IPS-11a (cell line): Measurements from ENCODE around the gene TMEM170A.
"Not testable (repeated sequence)": the region's sequence is repeated elsewhere in the genome, so short reads cannot be mapped to it uniquely, and the experiment has no call there.

Experiments
- H3K4me3 ChIP-seq: one replicate; pipeline ENCODE4 v1.5.1; 2013; ENCODE audit warnings: low read depth, low read length, control low read depth

The TMEM170A gene

GRCh38 chr16:75456971-75457370 is 7.5 kb downstream of the TMEM170A start:
- H3K4me3 ChIP-seq: no peak overlapping the region

- H3K4me3 ChIP-seq: not testable (repeated sequence)
These were observed 8.0 kb downstream of the TMEM170A start for GRCh38 chr16:75456486-75456885.

DNA sequence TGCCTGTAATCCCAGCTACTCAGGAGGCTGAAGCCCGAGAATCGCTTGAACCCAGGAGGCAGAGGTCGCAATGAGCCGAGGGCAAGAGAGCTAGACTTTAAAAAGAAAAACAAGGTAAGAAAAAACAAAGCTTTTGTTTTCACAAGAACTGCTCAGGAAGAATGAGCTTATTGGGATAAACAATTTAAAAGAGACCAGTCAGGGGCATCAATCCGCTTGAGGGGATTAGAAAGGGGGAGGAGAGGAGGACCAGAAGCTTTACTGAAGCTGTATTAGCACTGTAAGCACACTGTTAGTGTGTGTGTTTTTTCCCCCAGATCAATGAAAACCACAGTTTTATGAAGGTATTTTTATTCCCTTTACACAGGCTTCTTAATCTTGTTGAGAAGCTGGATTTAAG is 8.8 kb downstream of the TMEM170A start:
- no peak overlapping the region for H3K4me3 ChIP-seq

DNA sequence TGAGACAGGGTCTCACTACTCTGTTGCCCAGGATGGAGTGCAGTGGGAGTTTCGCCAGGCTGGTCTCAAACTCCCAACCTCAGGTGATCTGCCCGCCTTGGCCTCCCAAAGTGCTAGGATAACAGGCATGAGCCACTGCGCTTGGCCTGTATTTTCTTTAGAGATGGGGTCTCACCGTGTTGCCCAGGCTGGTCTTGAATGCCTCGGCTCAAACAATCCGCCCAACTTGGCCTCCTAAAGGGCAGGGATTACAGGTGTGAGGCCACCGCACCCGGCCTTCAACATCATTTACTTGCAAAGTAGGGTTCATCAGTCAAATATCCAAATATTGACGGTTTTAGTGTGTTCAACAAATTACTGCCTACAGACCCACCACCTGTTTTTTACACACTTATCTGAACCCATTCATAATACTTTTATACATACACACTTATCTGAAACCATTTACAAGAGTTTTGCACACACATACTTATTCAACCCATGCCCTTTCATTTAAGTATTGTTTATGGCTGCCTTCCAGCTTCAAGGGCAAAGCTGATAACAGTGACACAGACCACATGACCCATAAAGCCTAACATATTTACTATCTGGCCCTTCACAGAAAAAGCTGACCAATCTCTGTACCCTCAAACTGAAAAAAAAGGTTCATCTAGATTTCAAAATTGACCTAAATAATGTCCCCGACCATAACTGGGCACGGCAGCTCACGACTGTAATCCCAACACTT is 11.9 kb downstream of the TMEM170A start:
- no peak overlapping the region for H3K4me3 ChIP-seq

DNA sequence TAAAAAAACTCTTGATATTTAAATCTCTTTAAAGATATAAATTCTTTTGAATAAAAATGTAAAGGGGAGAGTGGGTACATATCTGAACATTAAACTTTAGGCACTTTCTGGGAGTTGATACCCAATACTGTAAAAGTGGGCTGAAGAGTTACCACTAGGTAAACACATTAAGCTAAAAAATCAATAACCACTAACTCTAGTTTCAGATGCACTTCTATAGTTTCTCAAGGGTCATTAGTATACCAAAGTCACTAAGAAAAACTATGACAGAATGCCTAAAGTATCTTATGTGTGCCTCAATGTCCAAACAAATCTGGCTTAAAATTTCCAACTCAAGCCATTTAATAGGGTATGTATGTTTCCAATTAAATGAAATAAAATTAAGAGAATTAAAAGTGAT is 18.1 kb downstream of the TMEM170A start:
- H3K4me3 ChIP-seq: no peak overlapping the region

DNA sequence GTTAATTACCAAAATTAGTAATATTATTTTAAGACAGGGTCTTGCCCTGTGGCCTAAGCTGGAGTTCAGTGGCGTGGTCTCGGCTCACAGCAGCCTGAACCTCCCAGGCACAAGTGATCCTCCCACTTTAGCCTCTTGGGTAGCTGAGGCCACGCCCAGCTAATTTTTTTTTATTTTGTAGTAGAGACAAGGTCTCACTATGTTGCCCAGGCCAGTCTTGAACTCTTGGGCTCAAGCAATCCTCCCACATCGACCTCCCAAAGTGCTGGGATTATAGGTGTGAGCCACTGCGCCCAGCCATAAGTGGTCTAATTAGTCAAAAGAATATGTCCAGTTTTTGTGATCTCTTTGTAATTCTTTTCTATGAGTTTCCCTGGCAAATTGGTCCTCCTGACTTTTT is 19.2 kb downstream of the TMEM170A start:
- no peak overlapping the region for H3K4me3 ChIP-seq

DNA sequence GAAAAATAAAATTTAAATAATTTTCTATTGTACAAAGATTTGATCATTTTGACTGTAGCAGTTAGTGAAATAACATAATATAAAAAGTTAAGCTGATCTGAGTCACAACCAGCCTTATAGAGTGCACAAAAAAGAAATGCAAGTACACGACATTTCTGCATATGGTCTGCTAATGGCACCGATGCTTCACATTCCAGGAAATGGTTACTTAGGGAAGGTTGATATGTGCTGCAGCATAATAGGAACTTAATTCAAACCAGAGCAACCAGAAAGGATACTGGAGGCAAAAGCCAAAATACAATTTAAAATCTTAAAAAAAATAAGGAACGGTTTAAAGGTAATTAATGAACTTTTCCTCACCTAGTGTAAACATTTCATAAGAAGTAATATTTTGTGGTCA is 21.2 kb downstream of the TMEM170A start:
- no peak overlapping the region for H3K4me3 ChIP-seq

DNA sequence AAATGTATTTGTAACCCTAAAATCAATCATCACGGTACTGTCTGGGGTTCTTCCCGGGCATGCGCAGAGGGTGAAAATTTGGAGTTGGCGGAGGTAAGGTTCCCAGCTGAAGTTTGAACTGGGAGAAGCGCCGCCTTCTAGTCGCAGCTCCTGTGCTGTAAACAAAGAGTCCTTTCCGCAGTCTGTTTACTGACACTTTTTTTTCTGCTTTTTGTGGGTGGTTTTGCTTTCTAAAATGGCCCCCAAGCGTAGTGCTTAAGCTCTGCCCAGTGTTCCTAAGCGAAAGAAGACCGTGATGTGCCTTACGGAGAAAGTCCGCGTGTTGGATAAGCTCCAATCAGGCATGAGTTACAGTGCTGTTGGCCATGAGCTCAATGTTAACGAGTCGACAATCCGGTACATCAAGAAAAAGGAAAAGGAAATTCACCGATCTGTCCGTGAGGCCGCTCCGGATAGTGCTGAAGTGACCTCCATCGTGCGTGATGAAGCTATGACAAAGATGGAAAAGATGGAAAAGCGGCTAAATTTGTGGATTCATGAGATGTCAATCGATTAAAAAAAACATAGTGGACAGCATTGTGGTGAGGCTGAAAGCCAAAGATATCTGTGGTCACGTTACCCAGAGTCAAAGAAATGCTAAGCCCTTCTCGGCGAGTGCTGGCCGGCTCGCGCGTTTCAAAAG is 30.6 kb downstream of the TMEM170A start:
- peak overlapping the region; percentile 98 for H3K4me3 ChIP-seq

DNA sequence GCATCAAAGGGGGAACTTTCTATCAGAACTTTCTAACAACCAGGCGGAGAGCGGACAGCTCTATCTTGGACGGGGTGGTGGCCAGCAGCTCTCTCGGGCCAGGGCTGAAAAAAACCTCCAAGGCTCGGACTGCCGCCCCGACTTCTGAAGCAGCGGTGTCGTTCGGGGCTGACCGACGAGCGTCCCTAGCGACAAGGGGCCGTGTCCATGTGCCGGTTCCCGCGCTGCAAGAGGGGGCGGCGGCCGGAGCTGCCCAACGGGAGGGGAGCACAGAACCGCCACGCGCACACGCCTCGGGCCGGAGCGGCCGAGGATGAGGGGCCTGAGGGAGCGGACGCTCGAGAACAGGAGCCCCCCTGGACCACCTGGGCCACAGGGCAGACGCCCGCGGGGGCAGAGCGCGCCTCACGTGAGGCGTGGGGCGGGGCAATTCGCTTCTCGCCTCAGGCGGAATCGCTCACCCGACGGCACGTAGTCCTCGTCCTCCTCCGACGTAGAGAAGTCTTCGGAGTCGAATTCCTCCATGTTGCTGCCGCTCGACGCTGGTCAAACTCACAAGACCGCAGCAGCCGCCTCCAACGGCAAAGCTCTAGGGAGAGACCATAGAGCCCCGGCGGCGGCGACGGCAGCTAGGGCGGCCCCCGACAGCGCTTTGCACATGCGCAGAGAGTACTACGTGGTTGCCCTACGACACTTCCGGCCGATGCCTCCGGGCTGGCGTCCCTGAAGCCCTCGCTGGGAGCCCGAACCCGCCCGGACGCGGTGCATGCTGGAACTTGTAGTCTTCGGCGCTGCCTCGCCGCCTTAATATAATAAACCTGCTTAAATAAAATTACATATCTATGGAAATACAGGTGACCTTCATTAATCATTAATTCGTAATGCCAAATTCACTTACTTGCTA is 31.4 kb downstream of the TMEM170A start, which contains the start of gene CFDP1:
Gene CFDP1 (minus strand): TSS at position 676 of the 904 bp plus-strand sequence. CDS start 151 bp downstream, at position 525.
- peak within 1 kb of the TSS; percentile 98 for H3K4me3 ChIP-seq

DNA sequence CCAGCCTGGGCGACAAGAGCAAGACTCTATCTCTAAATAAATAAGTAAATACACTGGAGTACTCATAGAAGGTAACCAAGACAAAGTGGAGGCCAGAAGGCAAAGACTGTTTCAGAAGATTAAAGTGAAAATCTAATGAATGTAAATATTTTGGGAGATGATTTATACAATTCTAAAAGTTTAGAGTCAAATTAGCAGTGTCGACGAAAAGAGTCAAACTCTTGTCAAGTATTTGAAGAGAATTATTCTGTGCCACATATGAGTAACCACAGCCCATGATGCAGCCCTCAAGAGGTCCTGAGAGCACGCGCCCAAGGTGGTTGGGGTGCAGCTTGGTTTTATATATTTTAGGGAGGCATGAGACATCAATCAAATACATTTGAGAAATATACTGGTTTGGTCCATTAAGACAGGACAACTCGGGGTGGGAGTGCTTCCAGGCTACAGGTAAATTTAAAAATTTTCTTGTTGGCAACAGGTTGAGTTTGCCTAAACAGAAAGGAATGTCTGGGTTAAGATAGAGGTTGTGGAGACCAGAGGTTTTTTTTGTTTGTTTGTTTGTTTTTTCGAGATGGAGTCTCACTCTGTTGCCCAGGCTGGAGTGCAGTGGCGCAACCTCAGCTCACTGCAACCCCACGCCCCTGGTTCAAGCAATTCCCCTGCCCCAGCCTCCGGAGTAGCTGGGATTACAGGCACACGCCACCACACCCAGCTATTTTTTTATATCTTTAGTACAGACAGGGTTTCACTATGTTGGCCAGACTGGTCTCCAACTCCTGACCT is 34.7 kb downstream of the TMEM170A start:
- H3K4me3 ChIP-seq: no peak overlapping the region

DNA sequence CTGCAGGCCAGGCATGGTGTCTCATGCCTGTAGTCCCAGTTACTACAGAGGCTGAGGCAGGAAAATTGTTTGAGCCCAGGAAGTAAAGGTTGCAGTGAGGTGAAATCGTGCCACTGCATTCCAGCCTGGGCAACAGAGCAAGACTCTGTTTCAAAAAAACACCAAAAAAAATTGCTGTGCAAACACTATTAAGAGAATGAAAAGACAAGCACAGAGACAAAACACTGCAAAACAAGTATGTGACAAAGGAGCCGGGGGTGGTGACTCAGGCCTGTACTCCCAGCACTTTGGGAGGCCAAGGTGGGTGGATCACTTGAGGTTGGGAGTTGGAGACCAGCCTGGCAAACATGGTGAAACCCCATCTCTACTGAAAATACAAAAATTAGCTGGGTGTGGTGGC is 38.0 kb downstream of the TMEM170A start:
- H3K4me3 ChIP-seq: not testable (repeated sequence)

DNA sequence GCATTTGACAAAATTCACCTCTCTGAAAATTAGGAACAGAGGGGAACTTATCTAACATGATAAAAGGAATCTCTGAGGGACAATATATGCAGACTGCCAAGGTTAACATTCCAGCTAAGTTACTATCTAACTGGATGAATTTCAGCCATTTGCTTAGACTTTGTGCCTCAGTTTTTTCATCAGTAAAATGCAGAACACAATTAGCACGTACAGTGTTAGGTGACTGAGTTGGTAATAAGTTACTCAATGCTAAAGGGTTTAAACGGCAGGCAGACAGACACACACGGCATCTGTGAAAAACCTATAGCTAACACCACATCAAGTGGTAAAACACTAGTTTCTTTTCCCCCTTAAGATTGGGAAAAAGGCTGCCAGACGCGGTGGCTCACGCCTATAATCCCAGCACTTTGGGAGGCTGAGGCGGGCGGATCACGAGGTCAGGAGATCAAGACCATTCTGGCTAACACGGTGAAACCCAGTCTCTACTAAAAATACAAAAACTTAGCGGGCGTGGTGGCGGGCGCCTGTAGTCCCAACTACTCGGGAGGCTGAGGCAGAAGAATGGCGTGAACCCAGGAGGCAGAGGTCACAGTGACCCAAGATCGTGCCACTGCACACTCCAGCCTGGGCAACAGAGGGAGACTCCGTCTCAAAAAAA is 40.3 kb downstream of the TMEM170A start:
- H3K4me3 ChIP-seq: not testable (repeated sequence)

GRCh38 chr16:75423723-75424104 is 40.8 kb downstream of the TMEM170A start:
- no peak overlapping the region for H3K4me3 ChIP-seq

DNA sequence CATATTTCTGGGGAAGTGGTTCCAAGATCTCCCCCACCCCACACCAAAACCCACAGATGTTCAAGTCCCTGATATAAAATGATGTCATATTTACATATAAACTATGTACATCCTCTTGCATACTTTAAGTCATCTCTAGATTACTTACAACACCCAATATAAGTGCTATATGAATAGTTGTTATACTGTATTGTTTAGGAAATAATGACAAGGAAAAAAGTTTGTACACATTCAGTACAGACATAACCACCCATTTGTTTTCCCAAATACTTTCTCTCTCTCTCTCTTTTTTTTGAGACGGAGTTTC is 42.7 kb downstream of the TMEM170A start:
- H3K4me3 ChIP-seq: no peak overlapping the region

- H3K4me3 ChIP-seq: no peak overlapping the region
These were observed 43.3 kb downstream of the TMEM170A start for GRCh38 chr16:75420987-75421819.

DNA sequence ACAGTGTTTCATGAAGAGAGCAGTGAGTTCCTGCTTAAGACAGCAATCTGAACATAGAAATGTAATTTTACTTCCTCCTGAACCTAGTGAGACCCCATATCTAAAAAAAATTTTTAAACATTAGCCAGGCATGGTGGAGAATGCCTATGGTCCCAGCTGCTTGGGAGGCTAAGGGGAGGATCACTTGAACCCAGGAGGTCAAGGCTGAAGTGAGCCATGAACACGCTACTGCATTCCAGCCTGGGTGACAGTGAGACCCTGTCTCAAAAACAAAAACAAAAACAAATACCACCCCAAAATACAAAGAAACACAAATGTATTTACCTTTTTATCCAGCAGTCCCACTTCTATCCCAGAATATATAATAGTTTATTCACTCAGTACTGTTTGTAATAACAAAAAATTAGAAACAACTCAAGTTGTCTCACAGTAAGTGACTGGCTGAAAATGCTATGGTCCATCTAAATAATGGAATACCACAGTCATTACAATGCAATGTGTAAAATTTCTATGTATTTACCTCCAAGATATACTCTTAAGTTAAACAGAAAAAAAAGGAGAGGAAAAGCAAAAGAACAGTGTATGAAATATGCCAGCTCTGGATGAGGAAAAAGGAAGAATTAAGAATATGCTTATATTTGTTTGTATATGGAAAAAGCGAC is 47.5 kb downstream of the TMEM170A start:
- no peak overlapping the region for H3K4me3 ChIP-seq

- H3K4me3 ChIP-seq: no peak overlapping the region
These were observed 49.2 kb downstream of the TMEM170A start for GRCh38 chr16:75415169-75415905.

DNA sequence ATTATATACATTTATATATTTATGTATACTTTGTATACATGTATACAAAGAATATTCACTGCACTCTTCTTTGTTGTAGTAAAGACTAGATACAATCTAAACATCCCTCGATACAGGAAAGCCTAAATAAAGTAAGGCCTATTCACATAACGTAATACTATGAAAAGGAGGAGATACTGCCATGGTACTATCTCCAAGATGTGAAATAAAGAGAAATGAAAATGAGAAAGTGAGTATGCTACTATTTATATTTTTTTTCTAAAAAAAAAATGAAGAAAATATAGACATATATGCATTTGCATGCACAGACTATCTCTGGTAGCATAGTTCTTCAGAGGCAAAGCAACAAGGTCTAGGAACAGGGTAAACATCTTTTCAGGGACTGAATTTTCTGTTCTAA is 50.5 kb downstream of the TMEM170A start:
- no peak overlapping the region for H3K4me3 ChIP-seq
